Measurements from ENCODE around the gene RNF26.

GRCh38 chr11:119363081-119363850, 28.9 kb downstream of the RNF26 start:
- TF ChIP-seq, protein P1, sequence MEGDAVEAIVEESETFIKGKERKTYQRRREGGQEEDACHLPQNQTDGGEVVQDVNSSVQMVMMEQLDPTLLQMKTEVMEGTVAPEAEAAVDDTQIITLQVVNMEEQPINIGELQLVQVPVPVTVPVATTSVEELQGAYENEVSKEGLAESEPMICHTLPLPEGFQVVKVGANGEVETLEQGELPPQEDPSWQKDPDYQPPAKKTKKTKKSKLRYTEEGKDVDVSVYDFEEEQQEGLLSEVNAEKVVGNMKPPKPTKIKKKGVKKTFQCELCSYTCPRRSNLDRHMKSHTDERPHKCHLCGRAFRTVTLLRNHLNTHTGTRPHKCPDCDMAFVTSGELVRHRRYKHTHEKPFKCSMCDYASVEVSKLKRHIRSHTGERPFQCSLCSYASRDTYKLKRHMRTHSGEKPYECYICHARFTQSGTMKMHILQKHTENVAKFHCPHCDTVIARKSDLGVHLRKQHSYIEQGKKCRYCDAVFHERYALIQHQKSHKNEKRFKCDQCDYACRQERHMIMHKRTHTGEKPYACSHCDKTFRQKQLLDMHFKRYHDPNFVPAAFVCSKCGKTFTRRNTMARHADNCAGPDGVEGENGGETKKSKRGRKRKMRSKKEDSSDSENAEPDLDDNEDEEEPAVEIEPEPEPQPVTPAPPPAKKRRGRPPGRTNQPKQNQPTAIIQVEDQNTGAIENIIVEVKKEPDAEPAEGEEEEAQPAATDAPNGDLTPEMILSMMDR (IDR thresholded peaks at IDR 0.05; ENCODE audit: low read depth, low read length), result no peak
- no peak for TF ChIP-seq EZH2phosphoT487 (IDR thresholded peaks at IDR 0.05; ENCODE audit: low read depth)
